ENCODE measurements around the gene AATF. TPM values are rescaled to one million over a fixed set of nuclear protein-coding genes. Genes with fewer than 3 reads are reported as not detected.

Gene AATF
- total and polyA plus RNA-seq, 2 experiments from 2014 or later, result 35.6 to 48.1 TPM

DNA sequence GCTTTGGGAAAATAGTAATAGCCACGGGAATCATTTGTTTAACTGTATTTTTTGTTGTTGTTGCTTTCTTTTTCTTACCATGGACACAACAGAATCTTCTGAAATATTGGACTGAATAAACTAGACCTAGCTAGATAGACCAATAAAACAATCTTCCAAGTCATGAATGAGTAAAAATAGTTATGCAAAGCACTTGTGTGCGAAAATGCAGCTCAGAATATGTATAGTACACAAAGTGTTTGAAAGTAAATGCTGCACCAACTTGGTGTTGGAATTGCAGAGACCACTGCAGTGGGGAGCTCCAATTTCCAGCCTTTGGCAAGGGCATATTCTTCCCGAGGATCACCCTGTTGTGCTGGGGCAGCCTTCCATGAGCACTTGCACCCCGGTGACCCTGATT, 68.0 kb downstream of the AATF start:
- Histone ChIP-seq H3K4me2 (ENCODE audit: unreplicated experiment) (no peak overlapping the region), H3K27me3 (replicated peaks; ENCODE audit: insufficient read depth) (no peaks in the 10 kb centered on the region), H3K79me2 (ENCODE audit: insufficient read depth) (peaks cover 17% of the 10 kb centered on the region; the same call in 1 of the 2 replicates), H3F3A (ENCODE audit: insufficient read depth) (no peaks in the 10 kb centered on the region), H3K4me3 (no peak overlapping the region), H3K27ac (no peak overlapping the region), H3K36me3 (ENCODE audit: low read depth) (no peaks in the 10 kb centered on the region), H3K4me1 (ENCODE audit: insufficient read depth) (no peaks in the 10 kb centered on the region), H2AFZ (no peak overlapping the region), H3K9me3 (ENCODE audit: low read depth) (no peaks in the 10 kb centered on the region), H3K9me2 (ENCODE audit: insufficient read depth) (no peaks in the 10 kb centered on the region), H4K20me1 (ENCODE audit: insufficient read depth) (no peaks in the 10 kb centered on the region), H3K9ac (no peak overlapping the region)
- no peak for DNase-seq
- 79 to 84% methylated on average over 4 of the region's 4 CpGs for WGBS, 2 experiments (ENCODE audit: low coverage in 1 of 2, low lambda C conversion rate in 2 of 2, missing lambda C conversion rate in 2 of 2)
- TF ChIP-seq EZH2 (IDR thresholded peaks at IDR 0.05; ENCODE audit: insufficient read depth, poor library complexity, severe bottlenecking), result no peak
- TF ChIP-seq EZH2phosphoT487 (IDR thresholded peaks at IDR 0.05; ENCODE audit: insufficient read depth, low read depth), result no peak
- in situ Hi-C loops (cut with MboI), result no loop called here

DNA sequence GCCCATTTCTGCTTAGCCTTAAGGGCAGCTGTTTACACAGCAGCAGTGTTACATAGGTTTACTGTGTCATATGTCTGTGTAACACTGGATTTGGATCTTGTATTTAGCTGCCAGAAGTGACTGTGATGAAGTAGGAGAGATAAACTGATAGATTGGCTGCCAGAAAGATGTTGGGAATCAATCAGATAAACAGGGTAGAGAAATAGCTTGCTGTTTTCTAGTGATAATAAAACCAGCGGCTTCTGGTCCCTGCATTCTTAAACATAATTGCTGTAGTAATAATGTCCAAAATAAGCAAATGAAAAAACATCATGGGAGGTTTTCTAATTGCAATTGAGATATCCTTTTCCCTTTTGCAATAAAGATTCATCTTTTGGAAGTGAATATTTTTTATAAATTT, 68.7 kb downstream of the AATF start:
- no peaks in the 10 kb centered on the region for H3F3A ChIP-seq (ENCODE audit: insufficient read depth)

DNA sequence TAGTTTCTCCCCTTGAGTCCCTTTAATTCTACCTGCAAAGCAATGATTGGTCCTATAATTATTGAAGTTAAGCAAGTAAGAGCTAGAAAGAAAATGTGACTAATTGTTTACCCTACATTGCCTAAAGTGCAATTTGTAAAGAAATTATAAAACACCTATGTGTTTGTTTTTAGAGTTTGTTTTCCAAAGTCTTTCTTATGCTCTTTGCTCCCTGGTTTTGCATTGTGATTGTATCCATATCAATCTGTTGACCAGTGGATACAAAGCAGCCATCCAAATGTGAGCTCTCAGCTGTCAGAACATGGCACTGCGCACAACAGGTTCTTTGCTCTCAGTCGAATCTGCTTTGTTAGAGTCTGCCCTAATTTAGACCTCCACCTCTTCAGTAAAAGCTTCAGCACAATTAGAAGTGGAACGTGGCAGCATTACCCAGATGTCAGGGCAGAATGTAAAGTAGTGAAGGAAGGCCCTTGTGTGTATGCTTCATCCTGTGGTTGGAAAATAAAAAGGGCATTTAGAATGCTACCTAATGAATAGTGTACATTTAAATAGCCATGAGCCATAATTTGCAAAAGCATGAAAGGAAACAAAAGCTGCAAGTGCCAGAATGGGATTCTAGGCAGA, 70.5 kb downstream of the AATF start:
- Histone ChIP-seq H2AFZ (no peak overlapping the region), H3K4me1 (ENCODE audit: insufficient read depth) (no peaks in the 10 kb centered on the region), H4K20me1 (ENCODE audit: insufficient read depth) (no peaks in the 10 kb centered on the region), H3K9ac (no peak overlapping the region), H3K27ac (no peak overlapping the region), H3K4me3 (no peak overlapping the region), H3K27me3 (replicated peaks; ENCODE audit: insufficient read depth) (no peaks in the 10 kb centered on the region), H3K9me3 (ENCODE audit: low read depth) (no peaks in the 10 kb centered on the region), H3K4me2 (ENCODE audit: unreplicated experiment) (no peak overlapping the region), H3F3A (ENCODE audit: insufficient read depth) (no peaks in the 10 kb centered on the region), H3K9me2 (ENCODE audit: insufficient read depth) (no peaks in the 10 kb centered on the region), H3K36me3 (ENCODE audit: low read depth) (peaks cover 10% of the 10 kb centered on the region; the same call in 1 of the 2 replicates), H3K79me2 (ENCODE audit: insufficient read depth) (peaks cover 17% of the 10 kb centered on the region; the same call in 1 of the 2 replicates)
- in situ Hi-C loops (cut with MboI), result no loop called here
- WGBS, 2 experiments (ENCODE audit: low coverage in 1 of 2, low lambda C conversion rate in 2 of 2, missing lambda C conversion rate in 2 of 2), result 96 to 99% methylated on average over 3 of the region's 3 CpGs
- TF ChIP-seq EZH2phosphoT487 (IDR thresholded peaks at IDR 0.05; ENCODE audit: insufficient read depth, low read depth) (no peak), EZH2 (IDR thresholded peaks at IDR 0.05; ENCODE audit: insufficient read depth, poor library complexity, severe bottlenecking) (no peak)
- DNase-seq, result no peak

More for the DNA sequence above, 68.7 kb downstream of the AATF start:
- H2AFZ ChIP-seq, result no peak overlapping the region
- no peaks in the 10 kb centered on the region for H3K4me1 ChIP-seq (ENCODE audit: insufficient read depth)
- no peak for TF ChIP-seq EZH2phosphoT487 (IDR thresholded peaks at IDR 0.05; ENCODE audit: insufficient read depth, low read depth)
- TF ChIP-seq EZH2 (IDR thresholded peaks at IDR 0.05; ENCODE audit: insufficient read depth, poor library complexity, severe bottlenecking), result no peak
- no peaks in the 10 kb centered on the region for H3K36me3 ChIP-seq (ENCODE audit: low read depth)
- H3K27me3 ChIP-seq (replicated peaks; ENCODE audit: insufficient read depth), result no peaks in the 10 kb centered on the region
- no peaks in the 10 kb centered on the region for H3K9me2 ChIP-seq (ENCODE audit: insufficient read depth)
- H3K4me3 ChIP-seq, result no peak overlapping the region
- H3K27ac ChIP-seq, result no peak overlapping the region
- H3K79me2 ChIP-seq (ENCODE audit: insufficient read depth), result peaks cover 17% of the 10 kb centered on the region; the same call in 1 of the 2 replicates
- no peaks in the 10 kb centered on the region for H4K20me1 ChIP-seq (ENCODE audit: insufficient read depth)
- no peak overlapping the region for H3K9ac ChIP-seq
- no peak overlapping the region for H3K4me2 ChIP-seq (ENCODE audit: unreplicated experiment)
- no peaks in the 10 kb centered on the region for H3K9me3 ChIP-seq (ENCODE audit: low read depth)
- no peak for DNase-seq
- 97 to 100% methylated on average over 1 of the region's 1 CpG for WGBS, 2 experiments (ENCODE audit: low coverage in 1 of 2, low lambda C conversion rate in 2 of 2, missing lambda C conversion rate in 2 of 2)
- in situ Hi-C loops (cut with MboI), result no loop called here

DNA sequence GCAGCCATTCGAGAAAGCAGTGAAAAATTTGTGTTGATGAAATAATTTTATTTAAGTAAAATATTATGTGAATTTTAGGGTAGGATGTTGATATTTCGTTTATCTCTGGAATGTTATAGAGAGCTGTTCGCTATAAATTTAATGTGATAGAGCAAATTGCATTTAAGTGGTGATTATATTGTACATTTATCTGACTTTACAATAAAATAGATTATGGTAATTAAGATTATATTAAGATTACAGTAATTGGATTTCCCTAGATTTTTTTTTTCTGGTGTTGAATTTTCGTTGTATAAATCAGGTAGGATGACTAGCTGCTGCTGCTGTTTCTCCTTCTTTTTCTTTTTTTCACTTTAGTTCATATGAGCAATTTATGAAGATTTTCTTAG, 71.0 kb downstream of the AATF start:
- H2AFZ ChIP-seq, result no peak overlapping the region
- H3K79me2 ChIP-seq (ENCODE audit: insufficient read depth), result peaks cover 17% of the 10 kb centered on the region; the same call in 1 of the 2 replicates
- no peak overlapping the region for H3K4me3 ChIP-seq
- 96 to 97% methylated on average over 4 of the region's 4 CpGs for WGBS, 2 experiments (ENCODE audit: low coverage in 1 of 2, low lambda C conversion rate in 2 of 2, missing lambda C conversion rate in 2 of 2)
- no peaks in the 10 kb centered on the region for H3K9me3 ChIP-seq (ENCODE audit: low read depth)
- DNase-seq, result no peak
- in situ Hi-C loops (cut with MboI), result no loop called here
- H3K9ac ChIP-seq, result no peak overlapping the region
- H3K36me3 ChIP-seq (ENCODE audit: low read depth), result peaks cover 10% of the 10 kb centered on the region; the same call in 1 of the 2 replicates
- no peaks in the 10 kb centered on the region for H3K4me1 ChIP-seq (ENCODE audit: insufficient read depth)
- no peaks in the 10 kb centered on the region for H3K27me3 ChIP-seq (replicated peaks; ENCODE audit: insufficient read depth)
- TF ChIP-seq EZH2 (IDR thresholded peaks at IDR 0.05; ENCODE audit: insufficient read depth, poor library complexity, severe bottlenecking) (no peak), EZH2phosphoT487 (IDR thresholded peaks at IDR 0.05; ENCODE audit: insufficient read depth, low read depth) (no peak)
- no peak overlapping the region for H3K4me2 ChIP-seq (ENCODE audit: unreplicated experiment)
- no peaks in the 10 kb centered on the region for H4K20me1 ChIP-seq (ENCODE audit: insufficient read depth)
- H3F3A ChIP-seq (ENCODE audit: insufficient read depth), result no peaks in the 10 kb centered on the region
- H3K27ac ChIP-seq, result no peak overlapping the region
- H3K9me2 ChIP-seq (ENCODE audit: insufficient read depth), result no peaks in the 10 kb centered on the region
